ENCODE data around the gene PDSS2. TPM values are rescaled to one million over a fixed set of nuclear protein-coding genes. Genes with fewer than 3 reads are reported as not detected.

Gene PDSS2
- 15.2 and 16.1 TPM in 2 replicates for total RNA-seq (ENCODE audit: low replicate concordance)
- long read RNA-seq, transcript PDSS2-202 (8 exons, 3,540 nt): major isoform, 25 of 56 reads
- long read RNA-seq, transcript PDSS2-201 (4 exons, 1,236 nt): minor isoform, 14 of 56 reads
- long read RNA-seq, partial matches to known transcripts: 3 of 56 reads
- long read RNA-seq, other reads (novel, unspliced or antisense): 14 of 56 reads

- peak; percentile 81 for TF ChIP-seq CTCF (conservative IDR thresholded peaks at IDR 0.05)
- Mint-ChIP-seq H3K9me3 (no peaks in the 10 kb centered on the region), H3K4me3 (peak within 1 kb of the TSS; percentile 94), H3K27ac (peak within 1 kb of the TSS; percentile 87), H3K27me3 (no peaks in the 10 kb centered on the region), H3K36me3 (no peaks in the 10 kb centered on the region), H3K4me1 (ENCODE audit: unreplicated experiment) (peaks cover 8% of the 10 kb centered on the region)
- peak; percentile 95 for DNase-seq (ENCODE audit: extremely low spot score, unreplicated experiment)
Measured at GRCh38 chr6:107459283-107460082, at the start of gene PDSS2. Gene PDSS2, minus strand, starts transcription at chr6:107459564. Its CDS starts 279 bp downstream, at chr6:107459285.

DNA sequence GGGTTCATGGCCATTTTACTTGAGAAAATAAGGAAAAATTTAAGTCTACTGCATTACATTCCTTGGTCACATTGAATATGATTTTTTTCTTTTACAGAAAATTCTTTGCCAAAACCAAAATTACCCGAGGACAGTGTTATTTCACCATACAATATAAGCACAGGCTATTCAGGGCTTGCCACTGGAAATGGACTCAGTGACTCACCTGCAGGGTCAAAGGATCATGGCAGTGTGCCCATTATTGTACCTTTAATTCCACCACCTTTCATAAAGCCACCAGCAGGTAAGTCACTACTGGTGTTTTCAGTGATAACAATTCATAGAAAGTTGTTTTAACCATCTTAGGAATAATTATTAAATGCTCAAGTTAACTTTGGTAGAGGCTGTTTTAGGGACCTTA, 46.8 kb upstream of the PDSS2 start:
- Mint-ChIP-seq H3K9me3 (no peaks in the 10 kb centered on the region), H3K4me3 (no peak overlapping the region), H3K36me3 (peaks cover 18% of the 10 kb centered on the region), H3K4me1 (ENCODE audit: unreplicated experiment) (peaks cover 20% of the 10 kb centered on the region), H3K27me3 (peaks cover 3% of the 10 kb centered on the region), H3K27ac (no peak overlapping the region)
- DNase-seq (ENCODE audit: extremely low spot score, unreplicated experiment): no peak
- TF ChIP-seq CTCF (conservative IDR thresholded peaks at IDR 0.05): no peak

DNA sequence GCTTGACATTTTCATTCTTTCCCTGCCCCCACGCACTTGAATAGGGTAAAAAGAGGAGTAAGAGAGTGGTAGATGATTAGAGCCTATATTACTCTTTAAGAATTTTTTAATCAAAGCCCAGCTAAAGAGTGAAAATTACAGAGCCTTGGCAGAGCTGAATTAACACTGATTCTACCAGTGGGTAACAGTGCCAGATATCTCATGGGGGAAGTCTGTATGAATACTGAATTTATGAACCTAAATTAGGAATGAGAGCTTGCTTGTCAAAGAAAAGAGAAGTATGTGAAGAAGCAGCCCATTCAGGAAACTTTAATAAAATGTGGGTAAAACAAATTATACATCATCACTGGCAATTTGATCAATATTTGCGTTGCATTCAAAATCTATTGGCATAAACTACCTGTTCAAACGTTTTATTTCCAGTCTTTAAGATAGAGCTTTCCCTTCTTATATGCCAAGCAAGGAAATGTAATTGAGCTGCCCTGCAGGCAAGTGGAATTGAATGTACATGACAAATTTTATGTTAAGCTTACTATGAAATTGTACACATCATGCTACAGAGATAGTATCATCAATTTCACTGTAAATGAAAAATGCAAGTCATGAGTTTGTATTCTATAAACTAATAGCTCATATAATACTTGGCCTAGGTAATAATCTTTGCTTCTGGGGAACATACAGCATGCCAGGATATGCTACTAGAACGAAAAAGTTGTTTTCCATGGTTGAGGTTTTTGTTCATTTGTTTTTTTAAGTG, 45.1 kb upstream of the PDSS2 start:
- H3K4me3 Mint-ChIP-seq: no peak overlapping the region
- TF ChIP-seq CTCF (conservative IDR thresholded peaks at IDR 0.05): no peak
- peaks cover 7% of the 10 kb centered on the region for H3K4me1 Mint-ChIP-seq (ENCODE audit: unreplicated experiment)
- H3K27me3 Mint-ChIP-seq: peaks cover 3% of the 10 kb centered on the region
- DNase-seq (ENCODE audit: extremely low spot score, unreplicated experiment): no peak
- H3K9me3 Mint-ChIP-seq: no peaks in the 10 kb centered on the region
- H3K36me3 Mint-ChIP-seq: peaks cover 17% of the 10 kb centered on the region
- no peak overlapping the region for H3K27ac Mint-ChIP-seq

- TF ChIP-seq CTCF (conservative IDR thresholded peaks at IDR 0.05): no peak
Measured at GRCh38 chr6:107496892-107497684, 37.7 kb upstream of the PDSS2 start.

GRCh38 chr6:107495971-107496370, 36.6 kb upstream of the PDSS2 start:
- TF ChIP-seq CTCF (conservative IDR thresholded peaks at IDR 0.05): no peak
- Mint-ChIP-seq H3K9me3 (no peaks in the 10 kb centered on the region), H3K27ac (no peak overlapping the region), H3K36me3 (no peaks in the 10 kb centered on the region), H3K27me3 (peaks cover 12% of the 10 kb centered on the region), H3K4me1 (ENCODE audit: unreplicated experiment) (peaks cover 33% of the 10 kb centered on the region), H3K4me3 (no peak overlapping the region)
- DNase-seq (ENCODE audit: extremely low spot score, unreplicated experiment): no peak

More at GRCh38 chr6:107496892-107497684, 37.7 kb upstream of the PDSS2 start:
- DNase-seq (ENCODE audit: extremely low spot score, unreplicated experiment): no peak
- Mint-ChIP-seq H3K4me3 (no peak overlapping the region), H3K4me1 (ENCODE audit: unreplicated experiment) (peaks cover 33% of the 10 kb centered on the region), H3K9me3 (no peaks in the 10 kb centered on the region), H3K27me3 (peaks cover 5% of the 10 kb centered on the region), H3K36me3 (no peaks in the 10 kb centered on the region), H3K27ac (no peak overlapping the region)
